ENCODE results near the gene DGKE. TPM values are rescaled to one million over a fixed set of nuclear protein-coding genes. Genes with fewer than 3 reads are reported as not detected.

The DGKE gene
- total and polyA plus RNA-seq, 3 donors from 2014 or later, result 13.3 to 27.7 (median 26.3) TPM

DNA sequence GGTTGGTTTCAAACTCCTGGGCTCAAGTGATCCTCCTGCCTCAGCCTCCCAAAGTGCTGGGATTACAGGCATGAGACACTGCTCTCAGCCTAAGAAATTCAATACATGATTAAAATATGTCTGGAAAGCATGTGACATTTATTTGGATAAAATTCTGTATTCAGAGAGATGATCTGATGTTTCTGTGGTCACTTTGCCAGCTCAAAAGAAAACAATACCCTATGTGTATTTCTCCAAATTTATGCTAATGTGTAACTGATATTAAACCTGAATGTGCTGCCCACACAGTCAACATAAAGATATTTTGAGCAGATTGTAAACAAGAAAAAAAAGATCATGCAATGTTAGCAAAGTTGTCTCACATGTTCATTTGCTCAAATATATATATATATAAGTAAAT is 16.9 kb upstream of the DGKE start:
- no peak overlapping the region for H3K4me3 ChIP-seq
- H3K9me3 ChIP-seq, result no peaks in the 10 kb centered on the region
- no peaks in the 10 kb centered on the region for H3K4me1 ChIP-seq
- H3K27ac ChIP-seq, result no peak overlapping the region
- no peaks in the 10 kb centered on the region for H3K27me3 ChIP-seq
- H3K36me3 ChIP-seq (ENCODE audit: low read depth, missing control alignments), result no peaks in the 10 kb centered on the region
- DNase-seq, result no peak
- TF ChIP-seq, protein P1, sequence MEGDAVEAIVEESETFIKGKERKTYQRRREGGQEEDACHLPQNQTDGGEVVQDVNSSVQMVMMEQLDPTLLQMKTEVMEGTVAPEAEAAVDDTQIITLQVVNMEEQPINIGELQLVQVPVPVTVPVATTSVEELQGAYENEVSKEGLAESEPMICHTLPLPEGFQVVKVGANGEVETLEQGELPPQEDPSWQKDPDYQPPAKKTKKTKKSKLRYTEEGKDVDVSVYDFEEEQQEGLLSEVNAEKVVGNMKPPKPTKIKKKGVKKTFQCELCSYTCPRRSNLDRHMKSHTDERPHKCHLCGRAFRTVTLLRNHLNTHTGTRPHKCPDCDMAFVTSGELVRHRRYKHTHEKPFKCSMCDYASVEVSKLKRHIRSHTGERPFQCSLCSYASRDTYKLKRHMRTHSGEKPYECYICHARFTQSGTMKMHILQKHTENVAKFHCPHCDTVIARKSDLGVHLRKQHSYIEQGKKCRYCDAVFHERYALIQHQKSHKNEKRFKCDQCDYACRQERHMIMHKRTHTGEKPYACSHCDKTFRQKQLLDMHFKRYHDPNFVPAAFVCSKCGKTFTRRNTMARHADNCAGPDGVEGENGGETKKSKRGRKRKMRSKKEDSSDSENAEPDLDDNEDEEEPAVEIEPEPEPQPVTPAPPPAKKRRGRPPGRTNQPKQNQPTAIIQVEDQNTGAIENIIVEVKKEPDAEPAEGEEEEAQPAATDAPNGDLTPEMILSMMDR (IDR thresholded peaks at IDR 0.05), result no peak
- TF ChIP-seq POLR2A (IDR thresholded peaks at IDR 0.05), result no peak
- intact Hi-C loops (cut with DNase I; ENCODE audit: low total_unique reads), result loop anchor here (10.0 kb wide), 1 partner anchor 128 kb away; no protein-coding TSS in a partner anchor

DNA sequence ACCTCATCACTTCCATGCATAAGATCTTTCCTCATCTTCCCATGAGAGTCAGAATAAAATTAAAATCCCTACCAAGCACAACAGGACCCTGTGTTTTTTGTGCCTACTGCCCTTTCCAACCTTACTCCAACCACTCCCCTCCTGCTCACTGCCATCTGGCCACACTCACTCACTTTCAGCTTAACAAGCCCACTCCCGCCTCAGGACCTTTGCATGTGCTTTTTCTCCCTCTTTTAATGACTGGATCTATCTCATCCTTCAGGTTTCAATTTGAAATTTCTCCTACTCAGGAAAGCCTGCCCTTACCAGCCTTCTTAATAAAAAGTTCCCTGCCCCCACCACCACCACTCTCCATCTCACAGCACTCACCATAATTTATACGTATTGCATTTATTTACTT is 14.9 kb upstream of the DGKE start:
- no peaks in the 10 kb centered on the region for H3K27me3 ChIP-seq
- no peak overlapping the region for H3K27ac ChIP-seq
- 88 to 90% methylated on average over 2 of the region's 2 CpGs for WGBS, 2 donors
- H3K4me1 ChIP-seq, result no peaks in the 10 kb centered on the region
- TF ChIP-seq POLR2A (IDR thresholded peaks at IDR 0.05), result no peak
- TF ChIP-seq, protein P1 (IDR thresholded peaks at IDR 0.05), result no peak
- intact Hi-C loops (cut with DNase I; ENCODE audit: low total_unique reads), result loop anchor here (10.0 kb wide), 1 partner anchor 126 kb away; no protein-coding TSS in a partner anchor
- no peak for DNase-seq
- no peaks in the 10 kb centered on the region for H3K9me3 ChIP-seq
- no peaks in the 10 kb centered on the region for H3K36me3 ChIP-seq (ENCODE audit: low read depth, missing control alignments)
- H3K4me3 ChIP-seq, result no peak overlapping the region

DNA sequence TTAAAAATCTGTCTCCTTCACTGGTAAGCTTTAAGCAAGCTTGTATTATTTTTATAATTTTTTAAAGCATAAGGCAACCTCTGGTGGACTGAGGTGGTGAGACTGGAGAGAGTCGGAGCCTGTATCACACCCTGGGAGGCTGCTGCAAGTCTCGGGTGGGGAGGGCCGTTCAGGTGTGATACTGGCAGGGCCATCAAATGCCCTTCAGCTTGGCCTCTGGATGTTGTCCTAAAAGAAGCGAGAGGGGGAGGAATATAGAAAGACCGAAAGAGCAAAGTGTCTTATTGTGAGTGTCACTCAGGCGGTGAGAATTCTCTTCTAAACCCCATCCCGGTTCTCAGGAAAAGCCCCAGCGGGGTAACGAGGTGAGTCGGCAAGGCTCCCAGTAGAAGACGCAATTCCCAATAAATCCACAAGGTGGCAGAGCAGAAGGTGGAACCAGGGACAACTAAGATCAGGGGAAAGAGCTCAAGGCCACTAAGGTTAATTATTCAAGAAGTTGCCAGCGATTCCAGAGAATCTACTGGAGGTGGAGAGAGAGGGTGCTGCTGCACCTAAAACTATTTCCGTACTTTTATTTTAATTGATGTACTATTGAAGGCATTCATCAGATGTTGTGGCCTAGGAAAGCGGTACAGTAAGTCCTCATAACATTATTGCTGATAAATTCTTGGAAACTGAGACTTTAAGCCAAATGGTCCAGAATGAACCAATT is 14.4 kb upstream of the DGKE start:
- Histone ChIP-seq H3K4me1 (no peaks in the 10 kb centered on the region), H3K4me3 (no peak overlapping the region), H3K36me3 (ENCODE audit: low read depth, missing control alignments) (no peaks in the 10 kb centered on the region), H3K9me3 (no peaks in the 10 kb centered on the region), H3K27ac (no peak overlapping the region), H3K27me3 (no peaks in the 10 kb centered on the region)
- intact Hi-C loops (cut with DNase I; ENCODE audit: low total_unique reads), result loop anchor here (10.0 kb wide), 1 partner anchor 125 kb away; no protein-coding TSS in a partner anchor
- TF ChIP-seq POLR2A (IDR thresholded peaks at IDR 0.05), result no peak
- TF ChIP-seq, protein P1 (IDR thresholded peaks at IDR 0.05), result peak; percentile 77 to 91 (median 89)
- 20 to 41% methylated on average over 14 of the region's 14 CpGs for WGBS, 2 donors
- peak; percentile 85 for DNase-seq

DNA sequence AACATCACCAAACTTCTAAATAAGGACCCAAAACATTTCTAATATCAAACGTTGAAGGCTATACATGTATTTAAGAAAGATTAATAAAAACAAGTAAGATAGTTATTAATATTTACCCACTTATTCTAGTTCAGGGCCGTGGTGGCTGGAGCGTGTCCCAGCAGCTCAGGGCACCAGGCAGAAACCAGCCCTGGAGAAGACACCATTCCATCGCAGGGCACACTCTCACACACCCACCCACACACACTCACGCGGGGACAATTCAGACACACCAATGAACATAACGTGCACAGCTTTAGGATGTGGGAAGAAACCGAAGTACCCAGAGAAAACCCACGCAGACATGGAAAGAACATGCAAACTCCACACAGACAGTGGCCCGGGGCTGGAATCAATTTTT is 13.7 kb upstream of the DGKE start:
- Histone ChIP-seq H3K4me1 (no peaks in the 10 kb centered on the region), H3K27ac (no peak overlapping the region), H3K9me3 (no peaks in the 10 kb centered on the region), H3K4me3 (no peak overlapping the region), H3K27me3 (no peaks in the 10 kb centered on the region), H3K36me3 (ENCODE audit: low read depth, missing control alignments) (no peaks in the 10 kb centered on the region)
- WGBS, 2 donors, result 82 to 86% methylated on average over 10 of the region's 10 CpGs
- intact Hi-C loops (cut with DNase I; ENCODE audit: low total_unique reads), result no loop called here
- DNase-seq, result no peak
- TF ChIP-seq POLR2A (IDR thresholded peaks at IDR 0.05), result no peak
- TF ChIP-seq, protein P1 (IDR thresholded peaks at IDR 0.05), result no peak
